ENCODE data around the gene TRIM25. TPM values are rescaled to one million over a fixed set of nuclear protein-coding genes. Genes with fewer than 3 reads are reported as not detected.

The TRIM25 gene
- total RNA-seq, 6 experiments from 2014 or later, result 35.6 to 60.8 (median 49.8) TPM

DNA sequence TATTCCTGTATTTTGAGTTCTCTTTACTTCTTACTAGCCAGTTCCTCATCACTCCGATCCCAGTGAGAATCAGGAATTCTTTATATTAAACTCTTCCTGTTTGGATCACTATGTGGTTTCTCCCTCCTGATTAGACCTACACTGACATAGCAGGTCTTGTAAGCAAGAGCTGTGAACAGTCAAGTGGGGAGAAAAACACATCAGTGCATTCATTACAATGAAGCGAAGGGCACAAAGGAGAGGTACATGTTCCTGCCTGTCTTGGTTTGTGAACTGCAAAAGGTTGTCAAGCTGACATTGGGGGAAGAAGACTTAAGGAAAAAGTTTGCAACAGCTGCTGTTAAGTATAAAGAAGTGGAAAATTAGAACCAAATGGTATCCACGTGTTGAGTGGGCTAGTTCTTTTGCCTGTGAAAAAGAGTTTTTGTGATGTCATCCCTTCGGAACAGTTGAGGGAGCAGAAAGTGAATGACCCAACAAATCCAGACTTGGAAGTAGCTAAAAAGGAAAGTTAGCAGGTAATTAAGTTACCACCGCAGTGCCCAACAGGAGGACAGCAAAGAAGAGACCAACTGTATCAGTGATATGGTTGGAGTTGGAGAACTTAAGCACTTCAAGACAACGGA, 23.0 kb upstream of the TRIM25 start:
- Histone ChIP-seq H3K9me3 (no peaks in the 10 kb centered on the region), H3K27me3 (no peaks in the 10 kb centered on the region), H3K36me3 (peaks cover 0 to 17% (median 5%) of the 10 kb centered on the region in 4 donors), H3K27ac (peak overlapping the region in 1 of 3 donors; percentile 19), H3K4me3 (no peak overlapping the region), H3K4me1 (peaks cover 0 to 13% (median 0%) of the 10 kb centered on the region in 4 donors)
- no peak for TF ChIP-seq POLR2A (IDR thresholded peaks at IDR 0.05)
- TF ChIP-seq, protein P1, sequence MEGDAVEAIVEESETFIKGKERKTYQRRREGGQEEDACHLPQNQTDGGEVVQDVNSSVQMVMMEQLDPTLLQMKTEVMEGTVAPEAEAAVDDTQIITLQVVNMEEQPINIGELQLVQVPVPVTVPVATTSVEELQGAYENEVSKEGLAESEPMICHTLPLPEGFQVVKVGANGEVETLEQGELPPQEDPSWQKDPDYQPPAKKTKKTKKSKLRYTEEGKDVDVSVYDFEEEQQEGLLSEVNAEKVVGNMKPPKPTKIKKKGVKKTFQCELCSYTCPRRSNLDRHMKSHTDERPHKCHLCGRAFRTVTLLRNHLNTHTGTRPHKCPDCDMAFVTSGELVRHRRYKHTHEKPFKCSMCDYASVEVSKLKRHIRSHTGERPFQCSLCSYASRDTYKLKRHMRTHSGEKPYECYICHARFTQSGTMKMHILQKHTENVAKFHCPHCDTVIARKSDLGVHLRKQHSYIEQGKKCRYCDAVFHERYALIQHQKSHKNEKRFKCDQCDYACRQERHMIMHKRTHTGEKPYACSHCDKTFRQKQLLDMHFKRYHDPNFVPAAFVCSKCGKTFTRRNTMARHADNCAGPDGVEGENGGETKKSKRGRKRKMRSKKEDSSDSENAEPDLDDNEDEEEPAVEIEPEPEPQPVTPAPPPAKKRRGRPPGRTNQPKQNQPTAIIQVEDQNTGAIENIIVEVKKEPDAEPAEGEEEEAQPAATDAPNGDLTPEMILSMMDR (IDR thresholded peaks at IDR 0.05), result no peak
- intact Hi-C loops (cut with DNase I), result no loop called here
- no peak for ATAC-seq
- DNase-seq, result no peak
- 91% methylated on average over 6 of the region's 6 CpGs for WGBS (ENCODE audit: insufficient coverage, low coverage, low lambda C conversion rate, missing lambda C conversion rate)

DNA sequence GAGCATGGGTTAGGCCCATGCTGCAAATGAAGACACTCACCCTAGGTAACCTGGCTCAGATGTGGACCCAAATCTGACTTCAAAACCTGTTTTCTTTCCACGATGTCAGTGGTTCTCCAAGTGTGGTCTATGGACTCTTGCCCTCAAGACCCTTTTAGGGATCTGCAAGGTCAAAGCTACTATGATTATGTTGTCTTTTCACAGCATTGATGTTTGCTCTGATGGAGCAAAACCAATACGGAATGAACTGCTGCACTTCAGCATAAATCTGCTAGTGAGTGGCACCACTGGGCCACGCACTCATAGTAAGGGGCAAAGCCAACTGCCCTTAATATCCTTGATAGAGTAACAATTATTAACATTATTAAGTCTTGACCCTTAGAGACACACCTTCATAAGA, 21.6 kb upstream of the TRIM25 start:
- Histone ChIP-seq H3K27ac (no peak overlapping the region), H3K4me1 (peaks cover 0 to 13% (median 0%) of the 10 kb centered on the region in 4 donors), H3K27me3 (no peaks in the 10 kb centered on the region), H3K9me3 (no peaks in the 10 kb centered on the region), H3K4me3 (no peak overlapping the region), H3K36me3 (peaks cover 0 to 9% (median under 1%) of the 10 kb centered on the region in 4 donors)
- intact Hi-C loops (cut with DNase I), result no loop called here
- DNase-seq (no peak), ATAC-seq (no peak)
- TF ChIP-seq, protein P1 (IDR thresholded peaks at IDR 0.05), result no peak
- 91% methylated on average over 2 of the region's 3 CpGs for WGBS (ENCODE audit: insufficient coverage, low coverage, low lambda C conversion rate, missing lambda C conversion rate)

DNA sequence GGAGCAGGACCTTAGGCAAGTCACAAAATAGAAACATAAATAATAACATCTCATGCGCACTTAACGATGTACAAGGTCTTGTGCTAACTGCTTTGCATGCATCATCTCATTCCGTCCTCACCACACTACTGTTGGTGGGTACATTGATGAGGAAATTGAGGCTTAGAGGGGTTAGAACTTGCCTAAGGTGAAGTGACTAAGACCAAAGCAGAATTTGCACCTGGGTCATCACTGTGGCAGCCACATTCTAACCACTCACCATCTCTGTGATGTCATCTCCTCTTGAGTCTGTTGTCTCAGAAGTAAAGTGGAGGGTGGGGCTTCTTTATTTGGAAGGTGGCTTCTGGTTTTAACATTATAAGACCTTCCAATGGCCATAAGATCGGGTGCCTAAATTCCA, 20.4 kb upstream of the TRIM25 start:
- H3K27ac ChIP-seq, result no peak overlapping the region
- DNase-seq, result no peak
- peaks cover 0 to 13% (median 0%) of the 10 kb centered on the region in 4 donors for H3K4me1 ChIP-seq
- H3K9me3 ChIP-seq, result no peaks in the 10 kb centered on the region
- peaks cover 0 to 9% (median 0%) of the 10 kb centered on the region in 4 donors for H3K36me3 ChIP-seq
- H3K27me3 ChIP-seq, result no peaks in the 10 kb centered on the region
- no peak overlapping the region for H3K4me3 ChIP-seq
- WGBS (ENCODE audit: insufficient coverage, low coverage, low lambda C conversion rate, missing lambda C conversion rate), result 91% methylated on average over 4 of the region's 4 CpGs
- TF ChIP-seq, protein P1 (IDR thresholded peaks at IDR 0.05), result no peak
- no peak for TF ChIP-seq POLR2A (IDR thresholded peaks at IDR 0.05)
- intact Hi-C loops (cut with DNase I), result no loop called here
- no peak for ATAC-seq

DNA sequence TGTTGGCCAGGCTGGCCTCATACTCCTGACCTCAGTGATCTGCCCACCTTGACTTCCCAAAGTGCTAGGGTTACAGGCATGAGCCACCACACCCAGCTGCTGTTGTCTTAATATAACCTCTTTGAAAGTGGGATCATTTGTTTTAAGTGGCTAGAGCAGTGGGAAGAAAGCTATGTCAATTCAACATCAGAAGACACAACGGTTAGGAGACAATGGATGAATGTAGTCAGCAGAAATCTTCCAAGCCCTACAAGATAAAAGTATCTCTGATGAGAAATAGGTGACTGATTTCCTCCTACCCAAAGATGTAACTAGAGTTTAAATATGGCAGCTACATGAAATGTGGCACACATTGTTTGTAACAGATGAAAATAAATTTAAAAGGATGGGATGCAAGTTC, 20.0 kb upstream of the TRIM25 start:
- TF ChIP-seq, protein P1 (IDR thresholded peaks at IDR 0.05), result no peak
- WGBS (ENCODE audit: insufficient coverage, low coverage, low lambda C conversion rate, missing lambda C conversion rate), result 100% methylated on average over 1 of the region's 1 CpG
- intact Hi-C loops (cut with DNase I), result no loop called here

More for the DNA sequence above, 20.0 kb upstream of the TRIM25 start:
- no peak overlapping the region for H3K4me3 ChIP-seq
- H3K27ac ChIP-seq, result no peak overlapping the region
- no peaks in the 10 kb centered on the region for H3K27me3 ChIP-seq
- H3K9me3 ChIP-seq, result no peaks in the 10 kb centered on the region
- DNase-seq (no peak), ATAC-seq (no peak)
- H3K36me3 ChIP-seq, result peaks cover 0 to 9% (median 0%) of the 10 kb centered on the region in 4 donors
- H3K4me1 ChIP-seq, result peaks cover 0 to 13% (median 0%) of the 10 kb centered on the region in 4 donors

Data from right lobe of liver (tissue), 6 donors.